Esophagus squamous epithelium (tissue), 4 donors: ENCODE data around the gene CCDC80.

Experiments
- CTCF ChIP-seq, 6 experiments: fragments of 450-650 bp in 4 of 6; fragments of 200-600 bp in 2 of 6; sonication (generic) in 2 of 6; IDR thresholded peaks; one replicate each; pipeline ENCODE4 v1.5.1; 2016 to 2019; ENCODE audit warnings: antibody characterized with exemption in 6 of 6, mild to moderate bottlenecking in 4 of 6, moderate library complexity in 4 of 6
- POLR2A ChIP-seq, 4 donors: fragments of 450-650 bp; IDR thresholded peaks; one replicate each; pipeline ENCODE4 v1.6.1; 2017; ENCODE audit warnings: antibody characterized with exemption in 4 of 4, mild to moderate bottlenecking in 4 of 4, moderate library complexity in 3 of 4

GRCh38 chr3:112619295-112619694, 21.6 kb downstream of the CCDC80 start:
- TF ChIP-seq POLR2A (IDR thresholded peaks at IDR 0.05) (no peak), CTCF (IDR thresholded peaks at IDR 0.05) (no peak)
